KMS-11 (cell line): ENCODE measurements around the gene EIPR1.

Experiments used
- H2AFZ ChIP-seq: fragments of 200-600 bp; sonication (generic); 2 replicates; pipeline ENCODE4 v1.6.1; 2016; ENCODE audit warnings: antibody characterized with exemption, mixed run types, low read depth
- H3K27ac ChIP-seq: fragments of 200-600 bp; sonication (generic); 2 replicates; pipeline ENCODE4 v1.6.1; 2016; ENCODE audit warnings: mild to moderate bottlenecking, mixed run types
- H3K27me3 ChIP-seq: fragments of 200-600 bp; sonication (generic); 2 replicates; pipeline ENCODE4 v1.6.1; 2017; ENCODE audit warnings: mild to moderate bottlenecking, low read depth, mixed run types, moderate library complexity; ENCODE audit not compliant: insufficient read depth
- H3K36me3 ChIP-seq: fragments of 200-600 bp; sonication (generic); 2 replicates; pipeline ENCODE4 v1.6.1; 2017; ENCODE audit warnings: mild to moderate bottlenecking, mixed run types; ENCODE audit not compliant: insufficient read depth
- H3K4me1 ChIP-seq: fragments of 200-600 bp; sonication (generic); 2 replicates; pipeline ENCODE4 v1.6.1; 2016; ENCODE audit warnings: mild to moderate bottlenecking, low read depth, mixed run types; ENCODE audit not compliant: poor library complexity, severe bottlenecking
- H3K4me2 ChIP-seq: fragments of 200-600 bp; sonication (generic); 2 replicates; pipeline ENCODE4 v1.7.0; 2016; ENCODE audit warnings: mild to moderate bottlenecking, mixed run types
- H3K4me3 ChIP-seq: fragments of 200-600 bp; sonication (generic); IDR thresholded peaks from 2 replicates; pipeline ENCODE4 v1.6.1; 2017; ENCODE audit warnings: low read depth, low read length, mixed read lengths; ENCODE audit not compliant: insufficient read depth
- H3K79me2 ChIP-seq: fragments of 200-600 bp; sonication (generic); 2 replicates; pipeline ENCODE4 v1.6.1; 2016; ENCODE audit warnings: low read depth, mixed run types; ENCODE audit not compliant: insufficient read depth
- H3K9ac ChIP-seq: fragments of 200-600 bp; sonication (generic); 2 replicates; pipeline ENCODE4 v1.6.1; 2016; ENCODE audit warnings: mild to moderate bottlenecking, mixed run types
- H4K20me1 ChIP-seq: fragments of 200-600 bp; sonication (generic); 2 replicates; pipeline ENCODE4 v1.6.1; 2016; ENCODE audit warnings: mild to moderate bottlenecking, mixed run types; ENCODE audit not compliant: insufficient read depth
- CTCF ChIP-seq: fragments of 200-600 bp; sonication (generic); conservative IDR thresholded peaks from 2 replicates; pipeline ENCODE4 v1.6.1; 2017; ENCODE audit warnings: low read depth, mild to moderate bottlenecking, antibody characterized with exemption, low read length, moderate library complexity, mixed read lengths

EIPR1 gene

GRCh38 chr2:3392216-3392615, 14.6 kb upstream of the EIPR1 start:
- Histone ChIP-seq H3K27me3 (no peaks in the 10 kb centered on the region), H2AFZ (no peak overlapping the region), H3K4me3 (no peak overlapping the region), H3K79me2 (no peaks in the 10 kb centered on the region), H3K4me1 (no peaks in the 10 kb centered on the region), H4K20me1 (no peaks in the 10 kb centered on the region), H3K36me3 (peaks cover 4% of the 10 kb centered on the region; the same call in 1 of the 2 replicates), H3K4me2 (no peak overlapping the region), H3K27ac (no peak overlapping the region), H3K9ac (no peak overlapping the region)
- TF ChIP-seq CTCF = no peak

GRCh38 chr2:3390041-3390440, 12.4 kb upstream of the EIPR1 start:
- H2AFZ ChIP-seq = no peak overlapping the region
- H3K27me3 ChIP-seq = no peaks in the 10 kb centered on the region
- no peaks in the 10 kb centered on the region for H4K20me1 ChIP-seq
- H3K36me3 ChIP-seq = peaks cover 4% of the 10 kb centered on the region; the same call in 1 of the 2 replicates
- H3K4me1 ChIP-seq = no peaks in the 10 kb centered on the region
- H3K4me2 ChIP-seq = no peak overlapping the region
- H3K9ac ChIP-seq = no peak overlapping the region
- no peak overlapping the region for H3K27ac ChIP-seq
- TF ChIP-seq CTCF = no peak
- H3K4me3 ChIP-seq = no peak overlapping the region
- no peaks in the 10 kb centered on the region for H3K79me2 ChIP-seq

- no peaks in the 10 kb centered on the region for H3K4me1 ChIP-seq
- H3K79me2 ChIP-seq = no peaks in the 10 kb centered on the region
- no peaks in the 10 kb centered on the region for H3K27me3 ChIP-seq
- no peak overlapping the region for H3K9ac ChIP-seq
- H3K27ac ChIP-seq = no peak overlapping the region
- no peak for TF ChIP-seq CTCF
- H3K36me3 ChIP-seq = peaks cover 4% of the 10 kb centered on the region; the same call in 1 of the 2 replicates
- no peak overlapping the region for H3K4me3 ChIP-seq
- no peak overlapping the region for H3K4me2 ChIP-seq
- no peaks in the 10 kb centered on the region for H4K20me1 ChIP-seq
- H2AFZ ChIP-seq = no peak overlapping the region
Observed at GRCh38 chr2:3389193-3389592, 11.6 kb upstream of the EIPR1 start.

- no peaks in the 10 kb centered on the region for H3K27me3 ChIP-seq
- no peaks in the 10 kb centered on the region for H3K79me2 ChIP-seq
- no peak for TF ChIP-seq CTCF
- peaks cover 4% of the 10 kb centered on the region; the same call in 1 of the 2 replicates for H3K36me3 ChIP-seq
- H4K20me1 ChIP-seq = no peaks in the 10 kb centered on the region
- H2AFZ ChIP-seq = no peak overlapping the region
- H3K4me3 ChIP-seq = no peak overlapping the region
- H3K9ac ChIP-seq = no peak overlapping the region
- no peaks in the 10 kb centered on the region for H3K4me1 ChIP-seq
- H3K4me2 ChIP-seq = no peak overlapping the region
- no peak overlapping the region for H3K27ac ChIP-seq
Observed at GRCh38 chr2:3388412-3388738, 10.8 kb upstream of the EIPR1 start.
